NT2/D1 (cell line): ENCODE results near the gene SPATA9.

Experiments
- DNase-seq: peaks from one replicate; pipeline ENCODE4 v3.0.0-alpha.2; 2011; ENCODE audit warnings: low read depth, low spot score
- H3K27me3 ChIP-seq: 2 replicates; pipeline ENCODE4 v1.6.0; 2011; ENCODE audit warnings: mild to moderate bottlenecking; ENCODE audit not compliant: insufficient read length, insufficient read depth
- H3K36me3 ChIP-seq: 2 replicates; pipeline ENCODE4 v1.6.1; 2011; ENCODE audit warnings: mild to moderate bottlenecking, low read length, mixed read lengths; ENCODE audit not compliant: insufficient read depth, insufficient read length
- H3K4me1 ChIP-seq: 2 replicates; pipeline ENCODE4 v1.5.1; 2011; ENCODE audit not compliant: insufficient read depth, insufficient read length
- H3K4me3 ChIP-seq: 2 replicates; pipeline ENCODE4 v1.5.1; 2011; ENCODE audit warnings: low read depth; ENCODE audit not compliant: insufficient read length
- H3K9ac ChIP-seq: 2 replicates; pipeline ENCODE4 v1.6.0; 2011; ENCODE audit warnings: low read depth; ENCODE audit not compliant: insufficient read length
- H3K9me3 ChIP-seq: 2 replicates; pipeline ENCODE4 v1.5.1; 2011; ENCODE audit warnings: mild to moderate bottlenecking, low read length; ENCODE audit not compliant: insufficient read depth
- SUZ12 ChIP-seq: IDR thresholded peaks from 2 replicates; pipeline ENCODE4 v1.6.1; 2011; ENCODE audit not compliant: insufficient read length, insufficient read depth; ENCODE audit errors: extremely low read depth
- YY1 ChIP-seq: IDR thresholded peaks from 2 replicates; pipeline ENCODE4 v1.6.1; 2011; ENCODE audit not compliant: insufficient read length, insufficient read depth
- ZNF274 ChIP-seq: IDR thresholded peaks from 2 replicates; pipeline ENCODE4 v1.6.1; 2011; ENCODE audit warnings: mild to moderate bottlenecking, low read depth, low read length

Gene SPATA9

GRCh38 chr5:95697781-95698681 lies 15.2 kb upstream of the SPATA9 start:
- Histone ChIP-seq H3K36me3 (no peaks in the 10 kb centered on the region), H3K9ac (no peak overlapping the region), H3K4me3 (no peak overlapping the region), H3K27me3 (no peaks in the 10 kb centered on the region), H3K9me3 (no peaks in the 10 kb centered on the region), H3K4me1 (no peaks in the 10 kb centered on the region)
- TF ChIP-seq YY1, result no peak
- no peak for TF ChIP-seq ZNF274
- no peak for TF ChIP-seq SUZ12
- no peak for DNase-seq

- Histone ChIP-seq H3K4me3 (no peak overlapping the region), H3K36me3 (no peaks in the 10 kb centered on the region), H3K27me3 (no peaks in the 10 kb centered on the region), H3K9me3 (peaks cover 4% of the 10 kb centered on the region; the same call in 1 of the 2 replicates), H3K4me1 (no peaks in the 10 kb centered on the region), H3K9ac (no peak overlapping the region)
- TF ChIP-seq SUZ12 (no peak), ZNF274 (no peak), YY1 (no peak)
- DNase-seq, result no peak
These were observed 7.5 kb upstream of the SPATA9 start for GRCh38 chr5:95690333-95690732.

GRCh38 chr5:95689680-95690079 lies 6.9 kb upstream of the SPATA9 start:
- no peaks in the 10 kb centered on the region for H3K4me1 ChIP-seq
- DNase-seq, result no peak
- TF ChIP-seq ZNF274 (no peak), YY1 (no peak), SUZ12 (no peak)

GRCh38 chr5:95686651-95687050 lies 3.9 kb upstream of the SPATA9 start:
- Histone ChIP-seq H3K27me3 (no peaks in the 10 kb centered on the region), H3K9me3 (peaks cover 4% of the 10 kb centered on the region; the same call in 1 of the 2 replicates), H3K36me3 (no peaks in the 10 kb centered on the region), H3K4me3 (no peak overlapping the region), H3K9ac (no peak overlapping the region), H3K4me1 (no peaks in the 10 kb centered on the region)
- TF ChIP-seq YY1, result no peak
- no peak for DNase-seq

More at GRCh38 chr5:95689680-95690079, 6.9 kb upstream of the SPATA9 start:
- no peak overlapping the region for H3K4me3 ChIP-seq
- H3K9ac ChIP-seq, result no peak overlapping the region
- H3K27me3 ChIP-seq, result no peaks in the 10 kb centered on the region
- no peaks in the 10 kb centered on the region for H3K36me3 ChIP-seq
- peaks cover 4% of the 10 kb centered on the region; the same call in 1 of the 2 replicates for H3K9me3 ChIP-seq

GRCh38 chr5:95684361-95684760 lies 1.6 kb upstream of the SPATA9 start:
- Histone ChIP-seq H3K4me1 (no peaks in the 10 kb centered on the region), H3K9me3 (no peaks in the 10 kb centered on the region), H3K36me3 (no peaks in the 10 kb centered on the region), H3K9ac (no peak overlapping the region), H3K4me3 (no peak overlapping the region), H3K27me3 (no peaks in the 10 kb centered on the region)
- no peak for DNase-seq
- TF ChIP-seq ZNF274, result no peak

GRCh38 chr5:95673081-95673480 lies 9.7 kb downstream of the SPATA9 start:
- H3K27me3 ChIP-seq, result no peaks in the 10 kb centered on the region
- H3K4me3 ChIP-seq, result no peak overlapping the region
- H3K4me1 ChIP-seq, result no peaks in the 10 kb centered on the region
- H3K36me3 ChIP-seq, result no peaks in the 10 kb centered on the region
- no peak for DNase-seq
- TF ChIP-seq YY1, result no peak
- no peak for TF ChIP-seq SUZ12
- no peak for TF ChIP-seq ZNF274
- no peaks in the 10 kb centered on the region for H3K9me3 ChIP-seq
- H3K9ac ChIP-seq, result no peak overlapping the region

GRCh38 chr5:95672641-95673040 lies 10.2 kb downstream of the SPATA9 start:
- H3K4me1 ChIP-seq, result no peaks in the 10 kb centered on the region
- TF ChIP-seq SUZ12, result no peak
- TF ChIP-seq ZNF274, result no peak
- no peak for TF ChIP-seq YY1
- no peaks in the 10 kb centered on the region for H3K9me3 ChIP-seq
- DNase-seq, result no peak
- no peaks in the 10 kb centered on the region for H3K36me3 ChIP-seq
- H3K4me3 ChIP-seq, result no peak overlapping the region
- H3K9ac ChIP-seq, result no peak overlapping the region
- no peaks in the 10 kb centered on the region for H3K27me3 ChIP-seq
